K562 (cell line): ENCODE results near the gene THOC7. TPM values are rescaled to one million over a fixed set of nuclear protein-coding genes. Genes with fewer than 3 reads are reported as not detected.

Source experiments
- BMI1 ChIP-seq: fragments of 150-350 bp; IDR thresholded peaks from 2 replicates; pipeline ENCODE4 v1.6.1; 2014; ENCODE audit warnings: low read length
- CC2D1A ChIP-seq: fragments of 450-650 bp; IDR thresholded peaks from 2 replicates; pipeline ENCODE4 v1.6.1; 2017; ENCODE audit warnings: mild to moderate bottlenecking
- CREB1 ChIP-seq, 2 experiments: sonication (generic) in 1 of 2; formaldehyde crosslinking in 1 of 2; IDR thresholded peaks; 2 replicates each; pipeline versions ENCODE4 v1.6.1 to v1.8.0; 2012 to 2022; ENCODE audit warnings: inconsistent platforms in 1 of 2, mild to moderate bottlenecking in 1 of 2, missing genetic modification reagents in 1 of 2, moderate library complexity in 1 of 2
- ETS2 ChIP-seq: IDR thresholded peaks from 2 replicates; pipeline ENCODE4 v1.6.1; 2016; ENCODE audit warnings: borderline replicate concordance, missing genetic modification characterization, mild to moderate bottlenecking, moderate library complexity, missing compliant biosample characterization; ENCODE audit not compliant: poor library complexity, severe bottlenecking
- FOXP1 ChIP-seq: sonication (generic); formaldehyde crosslinking; IDR thresholded peaks from 2 replicates; pipeline ENCODE4 v1.8.0; 2022; ENCODE audit warnings: mild to moderate bottlenecking, missing genetic modification reagents
- HMG20A ChIP-seq: fragments of 450-650 bp; formaldehyde crosslinking; conservative IDR thresholded peaks from 2 replicates; pipeline ENCODE4 v1.4.0; 2020; ENCODE audit warnings: mild to moderate bottlenecking, mixed read lengths
- HNRNPL ChIP-seq: fragments of 200-400 bp; formaldehyde crosslinking; IDR thresholded peaks from 2 replicates; pipeline ENCODE4 v1.6.1; 2017; ENCODE audit warnings: low read depth, mild to moderate bottlenecking, low read length
- KDM1A ChIP-seq, 2 experiments: fragments of 450-650 bp; IDR thresholded peaks; 2 replicates each; pipeline ENCODE4 v1.6.1; 2016; ENCODE audit warnings: mild to moderate bottlenecking in 2 of 2
- LARP7 ChIP-seq: fragments of 450-650 bp; IDR thresholded peaks from 2 replicates; pipeline ENCODE4 v1.6.1; 2016
- MED1 ChIP-seq: sonication (generic); formaldehyde crosslinking; IDR thresholded peaks from 2 replicates; pipeline ENCODE4 v1.8.1; 2023; ENCODE audit warnings: missing genetic modification reagents, borderline replicate concordance
- POLR3G ChIP-seq: IDR thresholded peaks from 2 replicates; pipeline ENCODE4 v1.6.1; 2011; ENCODE audit not compliant: insufficient read length, insufficient replicate concordance; ENCODE audit errors: extremely low read depth
- RBM14 ChIP-seq: fragments of 200-400 bp; formaldehyde crosslinking; IDR thresholded peaks from 2 replicates; pipeline ENCODE4 v1.6.1; 2018; ENCODE audit warnings: low read depth, mild to moderate bottlenecking, low read length, moderate library complexity, borderline replicate concordance; ENCODE audit not compliant: insufficient read depth
- RBM25 ChIP-seq: fragments of 200-400 bp; formaldehyde crosslinking; IDR thresholded peaks from 2 replicates; pipeline ENCODE4 v1.6.1; 2018; ENCODE audit warnings: low read length, low read depth, moderate library complexity; ENCODE audit not compliant: severe bottlenecking
- RUNX1 ChIP-seq: sonication (generic); IDR thresholded peaks from 2 replicates; pipeline ENCODE4 v1.6.1; 2016; ENCODE audit warnings: antibody characterized with exemption, low read depth
- SNIP1 ChIP-seq: fragments of 450-650 bp; IDR thresholded peaks from 2 replicates; pipeline ENCODE4 v1.7.1; 2017; ENCODE audit warnings: low read depth, mild to moderate bottlenecking
- SP1 ChIP-seq: sonication (generic); formaldehyde crosslinking; IDR thresholded peaks from 2 replicates; pipeline ENCODE4 v1.8.1; 2022; ENCODE audit warnings: mild to moderate bottlenecking, missing genetic modification reagents
- TEAD1 ChIP-seq, 2 experiments: fragments of 450-650 bp in 1 of 2; sonication (generic) in 1 of 2; formaldehyde crosslinking; IDR thresholded peaks; 2 replicates each; pipeline versions ENCODE4 v1.4.0 to v1.8.0; 2020 to 2022; ENCODE audit warnings: mild to moderate bottlenecking in 2 of 2, missing genetic modification reagents in 1 of 2
- ZBTB17 ChIP-seq: fragments of 450-650 bp; formaldehyde crosslinking; IDR thresholded peaks from 2 replicates; pipeline ENCODE4 v1.4.0; 2020; ENCODE audit warnings: mild to moderate bottlenecking
- ZEB2 ChIP-seq: fragments of 450-650 bp; IDR thresholded peaks from 2 replicates; pipeline ENCODE4 v1.6.1; 2016
- ZKSCAN8 ChIP-seq: fragments of 200-800 bp; sonication (Bioruptor generic); IDR thresholded peaks from 2 replicates; pipeline ENCODE4 v1.6.1; 2016; ENCODE audit warnings: missing genetic modification characterization, missing compliant biosample characterization
- ZNF121 ChIP-seq: sonication (generic); formaldehyde crosslinking; conservative IDR thresholded peaks from 2 replicates; pipeline ENCODE4 v1.8.0; 2022; ENCODE audit warnings: missing genetic modification reagents
- ZNF282 ChIP-seq: sonication (generic); formaldehyde crosslinking; IDR thresholded peaks from 2 replicates; pipeline ENCODE4 v1.8.1; 2023; ENCODE audit warnings: missing genetic modification reagents
- ZNF384 ChIP-seq: IDR thresholded peaks from 2 replicates; pipeline ENCODE4 v1.6.1; 2012; ENCODE audit warnings: low read depth, low read length, improper control_type of control experiment
- ZNF436 ChIP-seq: fragments of 250-450, 450-650 bp; sonication (Bioruptor Pico); formaldehyde crosslinking; IDR thresholded peaks from 2 replicates; pipeline ENCODE4 v1.7.0; 2020; ENCODE audit warnings: mild to moderate bottlenecking
- polyA plus RNA-seq, 8 experiments: library from polyadenylated mRNA; depleted of rRNA in 4 of 8; stranded (reverse) in 5 of 8; unstranded in 3 of 8; fragments of >200 nt; fragmentation: Nextera tagmentation in 2 of 8; fragmentation: Illumina TruSeq in 1 of 8; extraction: Ambion mirVana in 2 of 8; extraction: Trizol in 1 of 8; gene quantifications; 2 replicates each; pipeline versions ENCODE4 v1.2.1 to v1.2.3, GENCODE V29; 2011 to 2014; ENCODE audit warnings: inconsistent platforms in 1 of 8, missing spikeins in 1 of 8
- total RNA-seq, 7 experiments: library from RNA; depleted of rRNA in 6 of 7; stranded (reverse); fragments of >200 nt in 6 of 7; fragmentation: Illumina TruSeq in 2 of 7; extraction: Trizol in 2 of 7; gene quantifications; 2 replicates each; pipeline versions ENCODE4 v1.2.1 to v1.2.3, GENCODE V29; 2011 to 2021; ENCODE audit warnings: low replicate concordance in 1 of 7
- TF ChIP-seq, protein P1 (sequence below): sonication (generic); formaldehyde crosslinking; IDR thresholded peaks from 2 replicates; pipeline ENCODE4 v1.9.0; 2022; ENCODE audit warnings: mild to moderate bottlenecking, missing genetic modification reagents
- TF ChIP-seq, protein P2 (sequence below): sonication (generic); formaldehyde crosslinking; IDR thresholded peaks from 2 replicates; pipeline ENCODE4 v1.8.0; 2022; ENCODE audit warnings: mild to moderate bottlenecking, missing genetic modification reagents, borderline replicate concordance
- TF ChIP-seq, protein P3 (sequence below): sonication (generic); formaldehyde crosslinking; IDR thresholded peaks from 2 replicates; pipeline ENCODE4 v1.8.0; 2023; ENCODE audit warnings: mild to moderate bottlenecking, missing genetic modification reagents

THOC7 gene
- total and polyA plus RNA-seq, 9 of the 15 experiments (the other 6 are each of a cell fraction or from before 2014, with no cell fraction given): 56.5 to 129 (median 94.7) TPM

DNA sequence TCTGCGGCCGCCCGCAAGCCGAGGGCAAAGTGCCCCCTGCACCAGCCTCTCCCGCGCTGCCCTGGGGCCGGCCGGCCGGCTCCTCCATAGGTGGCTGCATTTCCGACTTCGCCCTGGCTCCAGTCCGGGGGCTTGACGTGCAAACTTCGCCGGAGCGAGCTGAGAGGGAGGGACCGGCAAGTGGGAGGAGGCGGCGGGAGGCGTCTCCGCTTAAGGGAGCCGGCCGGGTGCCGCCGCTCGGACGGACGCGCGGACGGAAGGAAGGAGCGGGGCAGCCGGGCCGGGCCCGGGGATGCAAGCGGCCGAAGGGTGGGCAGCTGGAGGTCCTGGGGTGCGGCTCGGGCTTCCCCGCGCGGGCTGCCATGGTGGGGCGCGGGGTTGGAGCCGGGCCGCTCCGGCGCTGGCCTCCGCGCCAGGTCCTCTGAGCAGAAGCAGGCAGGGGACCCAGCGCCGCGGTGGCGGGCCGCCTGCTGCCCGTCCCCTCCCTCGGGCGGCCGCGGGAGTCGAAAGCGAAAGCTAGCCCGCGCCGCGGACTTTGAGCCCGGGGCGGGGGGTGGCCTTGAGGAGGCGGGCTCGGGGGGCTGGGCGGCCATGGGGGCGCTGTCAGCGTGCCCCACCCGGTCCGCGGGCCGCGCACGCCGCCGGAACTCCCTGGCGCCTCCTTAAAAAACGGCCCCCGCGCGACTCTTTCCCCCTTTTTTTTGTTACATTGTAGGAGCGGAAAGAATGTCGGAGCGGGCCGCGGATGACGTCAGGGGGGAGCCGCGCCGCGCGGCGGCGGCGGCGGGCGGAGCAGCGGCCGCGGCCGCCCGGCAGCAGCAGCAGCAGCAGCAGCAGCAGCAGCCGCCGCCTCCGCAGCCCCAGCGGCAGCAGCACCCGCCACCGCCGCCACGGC is 48.5 kb upstream of the THOC7 start, which contains the start of gene SCAANT1 (continued):
- TF ChIP-seq TEAD1 (CRISPR knock-in tag; IDR thresholded peaks at IDR 0.05) (no peak), ETS2 (tag) (no peak), RBM25 (no peak), LARP7 (no peak), HMG20A (CRISPR knock-in tag) (no peak), RBM14 (no peak), POLR3G (no peak), ZNF282 (CRISPR knock-in tag) (no peak), ZNF384 (peak; percentile 67; the same call in 1 of the 2 replicates), ZEB2 (no peak), RUNX1 (no peak), ZKSCAN8 (CRISPR knock-in tag) (no peak), ZBTB17 (CRISPR knock-in tag) (no peak), SP1 (no peak), CC2D1A (no peak), FOXP1 (CRISPR knock-in tag) (no peak), KDM1A (IDR thresholded peaks at IDR 0.05) (no peak), ZNF436 (CRISPR knock-in tag) (no peak), SNIP1 (no peak), ZNF121 (CRISPR knock-in tag) (no peak), HNRNPL (0 out of 2 replicates have a peak, but pooled peaks have one; percentile 27), CREB1 (IDR thresholded peaks at IDR 0.05) (peak; percentile 15; the same call in 1 of the 2 replicates), CREB1 (CRISPR knock-in tag; IDR thresholded peaks at IDR 0.05) (no peak), MED1 (CRISPR knock-in tag) (no peak), BMI1 (no peak)
- TF ChIP-seq, protein P1, sequence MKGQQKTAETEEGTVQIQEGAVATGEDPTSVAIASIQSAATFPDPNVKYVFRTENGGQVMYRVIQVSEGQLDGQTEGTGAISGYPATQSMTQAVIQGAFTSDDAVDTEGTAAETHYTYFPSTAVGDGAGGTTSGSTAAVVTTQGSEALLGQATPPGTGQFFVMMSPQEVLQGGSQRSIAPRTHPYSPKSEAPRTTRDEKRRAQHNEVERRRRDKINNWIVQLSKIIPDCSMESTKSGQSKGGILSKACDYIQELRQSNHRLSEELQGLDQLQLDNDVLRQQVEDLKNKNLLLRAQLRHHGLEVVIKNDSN (CRISPR knock-in tag): no peak
- TF ChIP-seq, protein P2, sequence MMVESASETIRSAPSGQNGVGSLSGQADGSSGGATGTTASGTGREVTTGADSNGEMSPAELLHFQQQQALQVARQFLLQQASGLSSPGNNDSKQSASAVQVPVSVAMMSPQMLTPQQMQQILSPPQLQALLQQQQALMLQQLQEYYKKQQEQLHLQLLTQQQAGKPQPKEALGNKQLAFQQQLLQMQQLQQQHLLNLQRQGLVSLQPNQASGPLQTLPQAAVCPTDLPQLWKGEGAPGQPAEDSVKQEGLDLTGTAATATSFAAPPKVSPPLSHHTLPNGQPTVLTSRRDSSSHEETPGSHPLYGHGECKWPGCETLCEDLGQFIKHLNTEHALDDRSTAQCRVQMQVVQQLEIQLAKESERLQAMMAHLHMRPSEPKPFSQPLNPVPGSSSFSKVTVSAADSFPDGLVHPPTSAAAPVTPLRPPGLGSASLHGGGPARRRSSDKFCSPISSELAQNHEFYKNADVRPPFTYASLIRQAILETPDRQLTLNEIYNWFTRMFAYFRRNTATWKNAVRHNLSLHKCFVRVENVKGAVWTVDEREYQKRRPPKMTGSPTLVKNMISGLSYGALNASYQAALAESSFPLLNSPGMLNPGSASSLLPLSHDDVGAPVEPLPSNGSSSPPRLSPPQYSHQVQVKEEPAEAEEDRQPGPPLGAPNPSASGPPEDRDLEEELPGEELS (CRISPR knock-in tag): no peak
- TF ChIP-seq, protein P3, sequence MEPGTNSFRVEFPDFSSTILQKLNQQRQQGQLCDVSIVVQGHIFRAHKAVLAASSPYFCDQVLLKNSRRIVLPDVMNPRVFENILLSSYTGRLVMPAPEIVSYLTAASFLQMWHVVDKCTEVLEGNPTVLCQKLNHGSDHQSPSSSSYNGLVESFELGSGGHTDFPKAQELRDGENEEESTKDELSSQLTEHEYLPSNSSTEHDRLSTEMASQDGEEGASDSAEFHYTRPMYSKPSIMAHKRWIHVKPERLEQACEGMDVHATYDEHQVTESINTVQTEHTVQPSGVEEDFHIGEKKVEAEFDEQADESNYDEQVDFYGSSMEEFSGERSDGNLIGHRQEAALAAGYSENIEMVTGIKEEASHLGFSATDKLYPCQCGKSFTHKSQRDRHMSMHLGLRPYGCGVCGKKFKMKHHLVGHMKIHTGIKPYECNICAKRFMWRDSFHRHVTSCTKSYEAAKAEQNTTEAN (CRISPR knock-in tag): no peak
